HepG2 (cell line): ENCODE data around the gene TAGAP.

Experiments
- ADNP ChIP-seq: sonication (generic); formaldehyde crosslinking; IDR thresholded peaks from 2 replicates; pipeline ENCODE4 v1.4.0; 2020; ENCODE audit warnings: missing genetic modification reagents
- GLI4 ChIP-seq: sonication (generic); formaldehyde crosslinking; IDR thresholded peaks from 2 replicates; pipeline ENCODE4 v1.5.1; 2020; ENCODE audit warnings: missing genetic modification reagents, mild to moderate bottlenecking, moderate library complexity, borderline replicate concordance
- HDAC6 ChIP-seq: fragments of 200-600 bp; sonication (generic); IDR thresholded peaks from 2 replicates; pipeline ENCODE4 v1.7.0; 2017; ENCODE audit warnings: mild to moderate bottlenecking, antibody characterized with exemption, low read length, low read depth
- MTA3 ChIP-seq: sonication (generic); formaldehyde crosslinking; IDR thresholded peaks from 2 replicates; pipeline ENCODE4 v1.4.0; 2020; ENCODE audit warnings: missing genetic modification reagents
- NBN ChIP-seq: fragments of 450-650 bp; conservative IDR thresholded peaks from 2 replicates; pipeline ENCODE4 v1.6.1; 2017
- YY1 ChIP-seq: IDR thresholded peaks from 2 replicates; pipeline ENCODE4 v1.6.1; 2011; ENCODE audit warnings: low read length, low read depth, moderate library complexity, mild to moderate bottlenecking; ENCODE audit not compliant: insufficient read depth, insufficient replicate concordance
- ZFP62 ChIP-seq: sonication (generic); formaldehyde crosslinking; IDR thresholded peaks from 2 replicates; pipeline ENCODE4 v1.4.0; 2020; ENCODE audit warnings: missing genetic modification reagents
- ZNF597 ChIP-seq: sonication (generic); formaldehyde crosslinking; IDR thresholded peaks from 2 replicates; pipeline ENCODE4 v1.5.0; 2020; ENCODE audit warnings: missing genetic modification reagents

DNA sequence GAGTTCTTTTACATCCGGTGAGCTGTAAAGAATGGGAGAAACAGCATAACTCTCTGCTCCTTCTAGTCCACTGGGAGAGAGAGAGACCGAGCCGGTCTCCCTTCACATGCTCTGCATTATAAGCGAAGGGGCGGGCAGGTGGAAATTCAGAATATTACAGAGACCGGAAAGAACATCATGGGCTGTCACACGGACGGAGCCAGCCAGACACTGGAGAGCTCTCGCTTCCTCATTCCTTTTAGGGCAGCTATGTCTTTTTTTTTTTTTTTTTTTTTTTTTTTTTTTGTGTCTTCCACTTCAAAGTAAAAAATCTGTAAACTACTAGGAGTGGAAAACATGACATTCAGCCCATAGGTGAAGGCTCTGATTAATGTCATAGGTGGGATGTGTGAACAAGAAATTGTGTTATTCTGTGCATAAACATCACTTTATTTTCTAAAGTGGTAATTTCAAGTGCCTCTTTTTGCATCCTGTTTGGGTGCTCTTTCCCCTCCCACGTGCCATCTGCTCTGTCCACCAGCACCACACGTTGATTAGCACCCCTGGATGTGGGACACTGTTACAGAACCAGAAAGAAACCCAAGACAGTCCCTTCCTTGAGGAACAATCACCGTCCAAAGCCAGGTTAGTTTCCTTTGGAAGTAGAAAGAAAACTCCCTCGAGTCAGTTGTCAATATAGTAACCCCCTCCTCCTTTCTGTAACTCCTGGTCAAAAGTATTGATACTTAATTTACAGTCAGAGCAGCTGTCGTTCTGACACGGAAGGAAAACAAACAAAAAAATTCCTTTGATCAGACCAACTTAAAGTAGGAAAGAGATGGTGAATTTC, at the start of gene TAGAP:
- no peak for TF ChIP-seq ZFP62 (CRISPR knock-in tag)
- TF ChIP-seq YY1, result no peak
- TF ChIP-seq MTA3, result no peak
- no peak for TF ChIP-seq GLI4 (CRISPR knock-in tag)
- TF ChIP-seq ADNP (CRISPR knock-in tag), result no peak
- TF ChIP-seq ZNF597 (CRISPR knock-in tag), result no peak
- TF ChIP-seq HDAC6, result no peak
- TF ChIP-seq NBN, result no peak
